GM12864 (cell line): ENCODE results near the gene FOXO3.
"Not testable (repeated sequence)": the region's sequence is repeated elsewhere in the genome, so short reads cannot be mapped to it uniquely, and the experiment has no call there.

ENCODE experiments used
- DNase-seq: peaks from one replicate; pipeline ENCODE4 v3.0.0-alpha.2; 2011; ENCODE audit warnings: low read depth
- H3K4me3 ChIP-seq: 2 replicates; pipeline ENCODE4 v1.5.1; 2011; ENCODE audit warnings: mild to moderate bottlenecking, low read depth, low read length, control low read depth
- TF ChIP-seq, protein P1 (sequence below): IDR thresholded peaks from 2 replicates; pipeline ENCODE4 v1.5.1; 2011; ENCODE audit warnings: low read depth, mild to moderate bottlenecking, moderate library complexity, low read length, control low read depth, inconsistent platforms; ENCODE audit errors: missing control alignments

Gene FOXO3

DNA sequence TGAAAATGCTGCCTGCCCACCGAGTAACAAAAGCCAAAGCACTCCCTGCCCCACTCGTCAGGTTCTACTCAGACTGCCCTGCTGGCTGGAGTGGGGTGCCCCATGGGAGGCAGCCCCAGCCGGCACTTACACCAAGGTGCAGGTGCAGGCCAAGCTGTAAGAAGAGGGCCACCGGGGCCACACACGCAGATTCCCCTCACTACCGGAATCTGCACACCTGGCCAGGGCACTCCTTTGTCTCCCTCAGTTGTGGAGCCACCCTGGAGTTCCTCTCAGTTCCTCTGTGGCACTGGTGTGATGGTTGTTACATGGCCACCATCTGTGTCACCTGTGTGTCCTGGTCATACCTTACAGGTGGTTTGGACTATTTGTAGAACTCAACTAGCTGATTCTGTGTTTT is 112.4 kb downstream of the FOXO3 start:
- TF ChIP-seq, protein P1, sequence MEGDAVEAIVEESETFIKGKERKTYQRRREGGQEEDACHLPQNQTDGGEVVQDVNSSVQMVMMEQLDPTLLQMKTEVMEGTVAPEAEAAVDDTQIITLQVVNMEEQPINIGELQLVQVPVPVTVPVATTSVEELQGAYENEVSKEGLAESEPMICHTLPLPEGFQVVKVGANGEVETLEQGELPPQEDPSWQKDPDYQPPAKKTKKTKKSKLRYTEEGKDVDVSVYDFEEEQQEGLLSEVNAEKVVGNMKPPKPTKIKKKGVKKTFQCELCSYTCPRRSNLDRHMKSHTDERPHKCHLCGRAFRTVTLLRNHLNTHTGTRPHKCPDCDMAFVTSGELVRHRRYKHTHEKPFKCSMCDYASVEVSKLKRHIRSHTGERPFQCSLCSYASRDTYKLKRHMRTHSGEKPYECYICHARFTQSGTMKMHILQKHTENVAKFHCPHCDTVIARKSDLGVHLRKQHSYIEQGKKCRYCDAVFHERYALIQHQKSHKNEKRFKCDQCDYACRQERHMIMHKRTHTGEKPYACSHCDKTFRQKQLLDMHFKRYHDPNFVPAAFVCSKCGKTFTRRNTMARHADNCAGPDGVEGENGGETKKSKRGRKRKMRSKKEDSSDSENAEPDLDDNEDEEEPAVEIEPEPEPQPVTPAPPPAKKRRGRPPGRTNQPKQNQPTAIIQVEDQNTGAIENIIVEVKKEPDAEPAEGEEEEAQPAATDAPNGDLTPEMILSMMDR, result no peak
- H3K4me3 ChIP-seq, result no peak overlapping the region
- no peak for DNase-seq

DNA sequence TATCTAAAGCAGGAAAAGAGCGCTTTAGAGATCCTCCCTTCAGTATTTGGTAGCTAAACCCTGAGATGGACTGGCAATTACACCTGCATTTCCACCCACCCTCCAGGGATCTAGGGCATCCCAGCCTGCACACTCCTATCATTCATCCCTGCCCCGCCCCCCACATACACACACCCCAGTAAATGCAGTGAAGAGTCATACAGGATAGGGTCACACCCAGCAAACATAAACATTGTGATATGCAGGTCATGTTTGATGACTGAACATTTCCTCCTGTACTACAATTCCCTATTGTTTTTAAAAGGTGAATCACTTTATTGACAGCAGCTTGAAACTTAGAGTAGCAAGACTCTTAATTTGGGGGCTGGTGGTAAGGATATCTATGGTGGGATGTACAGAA is 112.9 kb downstream of the FOXO3 start:
- no peak for DNase-seq
- TF ChIP-seq, protein P1, result no peak
- H3K4me3 ChIP-seq, result no peak overlapping the region

DNA sequence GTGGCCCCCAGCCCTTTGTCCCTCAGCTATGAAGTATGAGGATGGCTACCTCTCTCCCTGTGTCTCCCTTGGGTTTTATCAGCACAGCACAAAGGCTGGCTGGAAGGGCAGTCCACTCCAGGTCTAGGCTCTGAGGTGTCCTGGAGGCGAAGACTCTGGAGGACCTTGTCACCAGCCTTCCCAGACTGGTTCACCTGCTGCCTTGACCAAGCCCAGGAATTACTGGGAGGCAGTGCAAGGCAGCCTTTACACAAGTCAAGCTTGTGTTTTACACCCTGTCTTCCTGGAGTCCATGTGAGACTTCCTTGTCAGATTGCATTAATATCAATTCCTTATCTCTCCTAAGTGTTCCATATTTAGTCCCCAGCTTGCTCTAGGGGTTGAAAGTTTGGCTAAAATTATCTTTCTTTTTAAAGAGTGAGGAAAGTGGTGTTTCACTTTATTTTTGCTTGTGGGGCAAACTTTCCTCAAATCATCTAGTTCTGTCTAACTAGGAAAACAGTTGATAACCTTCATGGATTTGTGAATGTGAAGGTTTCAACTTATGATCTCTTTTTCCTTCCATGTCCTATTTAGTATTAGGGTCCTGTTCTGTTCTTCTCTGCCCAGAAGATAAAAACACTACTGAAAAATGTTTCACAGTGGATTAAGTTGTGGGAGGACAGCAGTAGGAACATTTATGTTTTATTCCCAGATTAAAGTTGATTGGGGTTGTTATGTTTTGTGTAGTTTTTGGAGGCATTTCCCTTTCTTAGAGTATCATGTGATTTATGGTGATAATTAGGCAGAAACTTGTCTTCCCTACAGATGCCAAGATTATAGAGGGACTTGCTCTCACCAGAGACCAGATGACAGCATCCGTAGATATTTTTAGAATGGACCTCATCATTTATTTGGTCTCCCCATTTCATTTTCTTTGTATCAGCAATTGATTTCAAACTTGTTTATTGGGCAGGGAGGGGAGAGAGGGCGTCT is 114.8 kb downstream of the FOXO3 start:
- no peak overlapping the region for H3K4me3 ChIP-seq
- no peak for DNase-seq
- TF ChIP-seq, protein P1, result no peak

DNA sequence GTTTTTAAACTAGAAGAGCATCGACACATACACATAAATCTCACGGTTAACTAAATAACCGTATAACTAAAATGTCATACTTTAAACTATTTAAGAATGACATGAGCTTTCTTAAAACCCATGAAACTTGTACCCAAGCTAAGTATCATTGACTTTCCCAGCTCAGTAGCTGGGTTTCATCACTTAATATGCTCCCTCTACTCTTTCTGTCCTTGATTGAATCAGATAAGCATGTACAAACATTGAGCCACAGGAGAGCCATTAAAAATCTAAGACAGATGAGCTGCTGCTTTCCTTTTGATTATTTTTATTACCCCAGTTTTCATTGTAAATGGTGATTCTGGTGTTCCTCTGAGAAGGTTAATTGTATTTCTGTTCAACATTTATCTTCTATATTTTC is 115.8 kb downstream of the FOXO3 start:
- DNase-seq, result no peak
- H3K4me3 ChIP-seq, result no peak overlapping the region
- TF ChIP-seq, protein P1, result no peak

DNA sequence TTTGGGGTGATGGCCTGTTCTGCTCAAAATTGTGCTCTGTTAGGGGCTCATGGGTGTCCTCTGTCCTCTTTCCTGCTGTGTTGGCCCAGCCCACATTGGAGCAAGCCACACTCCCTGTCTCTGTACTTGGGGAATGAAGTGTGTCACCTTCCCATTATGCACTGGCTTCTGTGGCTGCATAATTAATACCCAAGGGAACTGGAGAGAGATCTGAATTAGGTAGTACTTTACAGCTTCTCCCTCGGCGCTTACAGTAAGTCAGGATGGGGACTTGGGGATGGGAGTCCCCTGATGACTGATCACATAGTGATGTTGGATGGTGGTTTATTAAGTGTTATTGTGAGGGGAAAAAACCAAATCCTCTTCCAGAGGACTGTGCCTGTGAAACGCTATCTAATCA is 116.6 kb downstream of the FOXO3 start:
- TF ChIP-seq, protein P1, result no peak
- H3K4me3 ChIP-seq, result no peak overlapping the region
- DNase-seq, result no peak

DNA sequence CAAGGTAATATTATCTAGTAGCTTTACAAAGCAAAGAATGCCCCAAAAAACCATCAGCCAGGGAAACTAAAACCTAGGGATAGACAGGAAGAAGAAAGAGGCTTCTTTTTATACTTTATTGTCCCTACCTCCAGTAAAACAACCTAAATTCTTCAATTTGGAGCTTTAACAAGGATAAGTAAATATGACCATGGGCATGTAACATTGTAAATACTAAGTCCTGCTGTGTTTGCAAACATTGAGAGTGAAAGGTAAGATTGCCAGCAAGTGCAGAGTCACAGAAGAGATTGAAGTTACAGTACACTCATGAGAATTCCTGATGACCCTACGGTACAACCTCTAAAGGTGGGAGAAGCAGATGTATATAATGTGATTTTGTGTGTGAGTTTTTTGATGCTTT is 117.2 kb downstream of the FOXO3 start:
- DNase-seq, result no peak
- TF ChIP-seq, protein P1, result no peak
- no peak overlapping the region for H3K4me3 ChIP-seq

DNA sequence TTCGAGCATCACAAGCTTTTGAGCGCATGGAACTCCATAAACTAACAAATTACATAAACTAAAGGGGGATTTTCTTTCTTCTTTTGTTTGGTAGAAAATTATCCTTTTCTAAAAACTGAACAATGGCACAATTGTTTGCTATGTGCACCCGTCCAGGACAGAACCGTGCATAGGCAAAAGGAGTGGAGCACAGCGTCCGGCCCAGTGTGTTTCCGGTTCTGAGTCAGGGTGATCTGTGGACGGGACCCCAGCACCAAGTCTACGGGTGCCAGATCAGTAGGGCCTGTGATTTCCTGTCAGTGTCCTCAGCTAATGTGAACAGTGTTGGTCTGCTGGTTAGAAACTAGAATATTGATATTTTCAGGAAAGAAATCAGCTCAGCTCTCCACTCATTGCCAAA is 119.6 kb downstream of the FOXO3 start:
- not testable (repeated sequence) for DNase-seq

DNA sequence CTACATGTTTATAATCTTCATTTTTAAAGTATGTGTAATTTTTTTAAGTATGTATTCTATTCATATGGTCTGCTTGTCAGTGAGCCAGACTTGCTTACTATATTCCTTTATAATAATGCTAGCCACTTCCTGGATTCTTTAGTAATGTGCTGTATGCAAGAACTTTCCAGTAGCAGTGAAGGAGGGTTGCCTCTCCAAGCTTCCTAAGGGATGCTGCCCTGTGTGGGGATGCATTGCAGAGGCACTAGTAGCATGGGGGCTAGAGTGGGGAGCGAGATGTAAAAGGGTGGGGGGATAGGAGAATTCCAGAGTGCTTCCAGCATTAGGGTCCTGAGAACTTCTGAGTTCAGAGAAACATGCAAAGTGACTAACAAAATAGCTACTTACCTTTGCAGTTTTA is 121.0 kb downstream of the FOXO3 start:
- DNase-seq, H3K4me3 ChIP-seq: not testable (repeated sequence)

More for the DNA sequence above, 119.6 kb downstream of the FOXO3 start:
- H3K4me3 ChIP-seq, result not testable (repeated sequence)

DNA sequence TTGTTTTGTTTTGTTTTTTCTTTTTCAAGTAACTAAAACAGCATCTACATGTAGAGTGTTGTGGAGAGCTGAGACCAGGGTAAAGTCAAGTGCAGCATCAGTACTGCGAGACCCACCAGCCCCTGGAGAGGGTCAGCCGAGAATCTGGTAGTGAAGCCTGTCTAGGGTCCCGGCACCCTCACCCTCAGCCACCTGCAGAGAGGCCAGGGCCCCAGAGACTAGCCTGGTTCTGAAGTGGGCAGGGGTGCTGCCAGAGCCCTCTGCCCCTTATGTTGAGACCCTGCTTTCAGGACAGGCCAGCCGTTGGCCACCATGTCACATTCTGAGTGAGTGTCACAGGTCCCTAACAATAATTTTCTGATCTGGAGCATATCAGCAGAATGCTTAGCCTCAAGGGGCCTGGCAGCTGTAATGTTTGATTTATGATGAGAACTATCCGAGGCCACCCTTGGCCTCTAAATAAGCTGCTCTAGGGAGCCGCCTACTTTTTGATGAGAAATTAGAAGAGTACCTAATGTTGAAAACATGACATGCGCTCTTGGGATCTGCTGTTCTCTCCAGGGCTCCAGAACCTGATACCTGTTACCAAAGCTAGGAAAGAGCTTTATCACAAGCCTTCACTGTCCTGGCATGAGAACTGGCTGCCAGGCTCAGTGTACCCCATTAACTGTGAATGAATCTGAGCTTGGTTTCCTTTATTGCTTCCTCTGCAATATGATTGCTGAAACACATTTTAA is 121.8 kb downstream of the FOXO3 start:
- not testable (repeated sequence) for H3K4me3 ChIP-seq, DNase-seq

DNA sequence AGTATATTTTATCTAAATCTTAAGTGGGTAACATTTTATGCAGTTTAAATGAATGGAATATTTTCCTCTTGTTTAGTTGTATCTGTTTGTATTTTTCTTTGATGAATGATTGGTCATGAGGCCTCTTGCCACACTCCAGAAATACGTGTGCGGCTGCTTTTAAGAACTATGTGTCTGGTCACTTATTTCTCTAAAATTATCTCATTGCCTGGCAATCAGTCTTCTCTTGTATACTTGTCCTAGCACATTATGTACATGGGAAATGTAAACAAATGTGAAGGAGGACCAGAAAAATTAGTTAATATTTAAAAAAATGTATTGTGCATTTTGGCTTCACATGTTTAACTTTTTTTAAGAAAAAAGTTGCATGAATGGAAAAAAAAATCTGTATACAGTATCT is 123.3 kb downstream of the FOXO3 start:
- not testable (repeated sequence) for DNase-seq

More for the DNA sequence above, 123.3 kb downstream of the FOXO3 start:
- not testable (repeated sequence) for H3K4me3 ChIP-seq
